HEK293 (cell line): ENCODE data around the gene NLRP7.

Source experiments
- CTCF ChIA-PET: fragments of 350-600 bp; formaldehyde crosslinking; extraction: SDS; loops from one replicate; lab custom pipeline; 2021; ENCODE audit warnings: antibody characterized with exemption; lab: Yijun Ruan, JAX
- POLR2A ChIA-PET: fragments of 300-600 bp; formaldehyde crosslinking; extraction: SDS; loops from one replicate; lab custom pipeline; 2020; ENCODE audit warnings: antibody characterized with exemption, inconsistent platforms; lab: Yijun Ruan, JAX
- H3K27ac ChIP-seq: fragments of 200-500 bp; sonication (Bioruptor generic); 2 replicates; pipeline ENCODE4 v1.5.1; 2014; ENCODE audit warnings: low read depth, low read length, control low read depth, inconsistent platforms; ENCODE audit errors: extremely low read depth
- H3K36me3 ChIP-seq, 2 experiments: fragments of 200-500 bp in 1 of 2; sonication (Bioruptor generic) in 1 of 2; 1 replicate in 1 of 2; 2 replicates in 1 of 2; pipeline ENCODE4 v1.5.1; 2014 to 2017; ENCODE audit warnings: inconsistent platforms in 2 of 2, low read length in 2 of 2; ENCODE audit not compliant: control insufficient read depth in 2 of 2, insufficient read depth in 1 of 2
- H3K4me1 ChIP-seq: fragments of 200-500 bp; sonication (Bioruptor generic); 2 replicates; pipeline ENCODE4 v1.5.1; 2014; ENCODE audit warnings: mild to moderate bottlenecking, low read length, inconsistent platforms; ENCODE audit not compliant: control insufficient read depth, insufficient read depth
- H3K4me3 ChIP-seq: 2 replicates; pipeline ENCODE4 v1.5.1; 2011; ENCODE audit warnings: low read depth, mild to moderate bottlenecking, control low read depth, low read length, moderate library complexity
- H3K9me3 ChIP-seq: fragments of 200-500 bp; sonication (Bioruptor generic); 2 replicates; pipeline ENCODE4 v1.5.1; 2014; ENCODE audit warnings: low read depth, low read length, inconsistent platforms; ENCODE audit not compliant: control insufficient read depth, insufficient read depth
- BCL11A ChIP-seq: fragments of 450-650 bp; formaldehyde crosslinking; IDR thresholded peaks from 2 replicates; pipeline ENCODE4 v1.5.1; 2016; ENCODE audit warnings: low read depth, missing biosample characterization, missing genetic modification characterization
- GLI4 ChIP-seq: fragments of 450-650 bp; formaldehyde crosslinking; IDR thresholded peaks from 2 replicates; pipeline ENCODE4 v1.5.1; 2016; ENCODE audit warnings: missing biosample characterization, missing genetic modification characterization
- KLF1 ChIP-seq: fragments of 450-650 bp; formaldehyde crosslinking; IDR thresholded peaks from 2 replicates; pipeline ENCODE4 v1.5.1; 2016; ENCODE audit warnings: missing biosample characterization, missing genetic modification characterization
- RBAK ChIP-seq: fragments of 450-650 bp; formaldehyde crosslinking; IDR thresholded peaks from 2 replicates; pipeline ENCODE4 v1.5.1; 2016; ENCODE audit warnings: missing biosample characterization, missing genetic modification characterization
- REPIN1 ChIP-seq: fragments of 450-650 bp; formaldehyde crosslinking; IDR thresholded peaks from 2 replicates; pipeline ENCODE4 v1.5.1; 2017; ENCODE audit warnings: missing biosample characterization, missing genetic modification characterization, low read depth
- SCRT1 ChIP-seq: fragments of 450-650 bp; formaldehyde crosslinking; IDR thresholded peaks from 2 replicates; pipeline ENCODE4 v1.5.1; 2016; ENCODE audit warnings: missing biosample characterization, missing genetic modification characterization, borderline replicate concordance
- SETDB1 ChIP-seq: IDR thresholded peaks from one replicate; pipeline ENCODE4 v1.6.1; 2017; ENCODE audit warnings: mild to moderate bottlenecking, low read length, moderate library complexity, mixed read lengths; ENCODE audit not compliant: insufficient read length
- SP3 ChIP-seq: fragments of 450-650 bp; formaldehyde crosslinking; IDR thresholded peaks from 2 replicates; pipeline ENCODE4 v1.5.1; 2016; ENCODE audit warnings: missing biosample characterization, missing genetic modification characterization
- YY1 ChIP-seq: fragments of 450-650 bp; formaldehyde crosslinking; IDR thresholded peaks from 2 replicates; pipeline ENCODE4 v1.5.1; 2018; ENCODE audit warnings: missing biosample characterization, missing genetic modification characterization
- ZBTB21 ChIP-seq: fragments of 450-650 bp; formaldehyde crosslinking; IDR thresholded peaks from 2 replicates; pipeline ENCODE4 v1.5.1; 2017; ENCODE audit warnings: missing biosample characterization, missing genetic modification characterization
- ZBTB48 ChIP-seq: fragments of 450-650 bp; formaldehyde crosslinking; IDR thresholded peaks from 2 replicates; pipeline ENCODE4 v1.5.1; 2016; ENCODE audit warnings: missing biosample characterization, missing genetic modification characterization
- ZBTB6 ChIP-seq: fragments of 450-650 bp; formaldehyde crosslinking; IDR thresholded peaks from 2 replicates; pipeline ENCODE4 v1.5.1; 2017; ENCODE audit warnings: missing biosample characterization, missing genetic modification characterization
- ZEB2 ChIP-seq: fragments of 450-650 bp; formaldehyde crosslinking; IDR thresholded peaks from 2 replicates; pipeline ENCODE4 v1.5.1; 2016; ENCODE audit warnings: missing biosample characterization, missing genetic modification characterization
- ZFP3 ChIP-seq: fragments of 450-650 bp; formaldehyde crosslinking; IDR thresholded peaks from 2 replicates; pipeline ENCODE4 v1.5.1; 2016; ENCODE audit warnings: low read depth, missing biosample characterization, missing genetic modification characterization
- ZFP41 ChIP-seq: fragments of 450-650 bp; formaldehyde crosslinking; IDR thresholded peaks from 2 replicates; pipeline ENCODE4 v1.5.1; 2016; ENCODE audit warnings: missing biosample characterization, missing genetic modification characterization, borderline replicate concordance
- ZNF121 ChIP-seq: fragments of 450-650 bp; formaldehyde crosslinking; IDR thresholded peaks from 2 replicates; pipeline ENCODE4 v1.5.1; 2016; ENCODE audit warnings: missing biosample characterization, missing genetic modification characterization
- ZNF140 ChIP-seq: fragments of 450-650 bp; formaldehyde crosslinking; IDR thresholded peaks from 2 replicates; pipeline ENCODE4 v1.5.1; 2016; ENCODE audit warnings: missing biosample characterization, missing genetic modification characterization
- ZNF214 ChIP-seq: fragments of 450-650 bp; formaldehyde crosslinking; IDR thresholded peaks from 2 replicates; pipeline ENCODE4 v1.5.1; 2017; ENCODE audit warnings: missing biosample characterization, mild to moderate bottlenecking, missing genetic modification characterization, borderline replicate concordance
- ZNF221 ChIP-seq: fragments of 450-650 bp; formaldehyde crosslinking; IDR thresholded peaks from 2 replicates; pipeline ENCODE4 v1.5.1; 2017; ENCODE audit warnings: missing biosample characterization, missing genetic modification characterization, borderline replicate concordance
- ZNF223 ChIP-seq: fragments of 450-650 bp; formaldehyde crosslinking; IDR thresholded peaks from 2 replicates; pipeline ENCODE4 v1.5.1; 2016; ENCODE audit warnings: missing biosample characterization, missing genetic modification characterization
- ZNF24 ChIP-seq: fragments of 450-650 bp; formaldehyde crosslinking; IDR thresholded peaks from 2 replicates; pipeline ENCODE4 v1.5.1; 2016; ENCODE audit warnings: missing biosample characterization, missing genetic modification characterization
- ZNF248 ChIP-seq: fragments of 450-650 bp; formaldehyde crosslinking; IDR thresholded peaks from 2 replicates; pipeline ENCODE4 v1.5.1; 2017; ENCODE audit warnings: missing biosample characterization, missing genetic modification characterization
- ZNF311 ChIP-seq: fragments of 450-650 bp; formaldehyde crosslinking; IDR thresholded peaks from 2 replicates; pipeline ENCODE4 v1.5.1; 2017; ENCODE audit warnings: missing biosample characterization, missing genetic modification characterization, borderline replicate concordance
- ZNF366 ChIP-seq: fragments of 450-650 bp; formaldehyde crosslinking; conservative IDR thresholded peaks from 2 replicates; pipeline ENCODE4 v1.5.1; 2016; ENCODE audit warnings: missing biosample characterization, missing genetic modification characterization
- ZNF433 ChIP-seq: fragments of 450-650 bp; formaldehyde crosslinking; IDR thresholded peaks from 2 replicates; pipeline ENCODE4 v1.5.1; 2016; ENCODE audit warnings: missing biosample characterization, missing genetic modification characterization, low read depth
- ZNF513 ChIP-seq: fragments of 450-650 bp; IDR thresholded peaks from 2 replicates; pipeline ENCODE4 v1.5.1; 2018; ENCODE audit warnings: missing biosample characterization, missing genetic modification characterization
- ZNF610 ChIP-seq: fragments of 450-650 bp; formaldehyde crosslinking; IDR thresholded peaks from 2 replicates; pipeline ENCODE4 v1.5.1; 2016; ENCODE audit warnings: missing biosample characterization, missing genetic modification characterization, borderline replicate concordance
- ZNF624 ChIP-seq: fragments of 450-650 bp; formaldehyde crosslinking; IDR thresholded peaks from 2 replicates; pipeline ENCODE4 v1.5.1; 2017; ENCODE audit warnings: missing biosample characterization, missing genetic modification characterization
- ZNF701 ChIP-seq: fragments of 450-650 bp; formaldehyde crosslinking; IDR thresholded peaks from 2 replicates; pipeline ENCODE4 v1.5.1; 2016; ENCODE audit warnings: missing biosample characterization, missing genetic modification characterization
- ZNF830 ChIP-seq: fragments of 450-650 bp; IDR thresholded peaks from 2 replicates; pipeline ENCODE4 v1.5.0; 2018; ENCODE audit warnings: missing biosample characterization, missing genetic modification characterization, low read depth, mild to moderate bottlenecking, moderate library complexity
- TF ChIP-seq, protein P1 (sequence below): fragments of 450-650 bp; formaldehyde crosslinking; optimal IDR thresholded peaks from 2 replicates; pipeline ENCODE3; 2016; ENCODE audit warnings: missing biosample characterization, mild to moderate bottlenecking, missing genetic modification characterization
- TF ChIP-seq, protein P2 (sequence below): fragments of 450-650 bp; formaldehyde crosslinking; IDR thresholded peaks from 2 replicates; pipeline ENCODE4; 2016; ENCODE audit warnings: missing biosample characterization, missing genetic modification characterization

The NLRP7 gene

DNA sequence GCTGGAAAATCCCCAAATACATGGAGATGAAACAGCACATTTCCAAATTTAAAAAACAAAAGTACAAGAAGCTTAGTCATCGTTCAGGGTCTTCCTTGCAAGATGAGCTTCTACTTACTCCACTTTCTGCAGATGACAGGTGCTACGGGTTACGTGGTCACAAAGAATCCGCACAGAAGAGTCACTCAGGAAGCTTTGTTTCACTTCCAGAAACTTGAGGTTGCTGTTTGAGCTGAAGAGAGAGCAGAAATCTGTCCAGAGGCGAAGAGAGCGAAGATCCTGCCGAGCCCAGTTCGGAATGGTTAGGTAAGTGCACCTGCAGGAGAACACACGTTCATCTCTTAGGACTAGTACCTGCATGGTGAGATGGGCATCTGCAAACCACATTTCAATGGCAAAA, 9.4 kb downstream of the NLRP7 start:
- no peaks in the 10 kb centered on the region for H3K36me3 ChIP-seq
- no peaks in the 10 kb centered on the region for H3K4me1 ChIP-seq
- no peak overlapping the region for H3K4me3 ChIP-seq
- TF ChIP-seq REPIN1 (tag by site-specific recombination) (no peak), ZBTB48 (tag by site-specific recombination) (no peak), ZNF624 (tag by site-specific recombination) (no peak), ZNF221 (tag by site-specific recombination) (no peak), RBAK (tag by site-specific recombination) (no peak), ZNF223 (tag by site-specific recombination) (no peak), ZEB2 (no peak), GLI4 (tag by site-specific recombination) (no peak), BCL11A (tag by site-specific recombination) (no peak), ZNF433 (tag by site-specific recombination) (no peak), ZNF248 (tag by site-specific recombination) (no peak), KLF1 (tag by site-specific recombination) (no peak), ZNF701 (no peak), ZNF311 (tag by site-specific recombination) (no peak), ZNF830 (tag by site-specific recombination) (no peak), ZFP41 (tag by site-specific recombination) (no peak), ZBTB6 (no peak), ZBTB21 (no peak), ZNF366 (tag by site-specific recombination) (no peak)
- TF ChIP-seq, protein P1, sequence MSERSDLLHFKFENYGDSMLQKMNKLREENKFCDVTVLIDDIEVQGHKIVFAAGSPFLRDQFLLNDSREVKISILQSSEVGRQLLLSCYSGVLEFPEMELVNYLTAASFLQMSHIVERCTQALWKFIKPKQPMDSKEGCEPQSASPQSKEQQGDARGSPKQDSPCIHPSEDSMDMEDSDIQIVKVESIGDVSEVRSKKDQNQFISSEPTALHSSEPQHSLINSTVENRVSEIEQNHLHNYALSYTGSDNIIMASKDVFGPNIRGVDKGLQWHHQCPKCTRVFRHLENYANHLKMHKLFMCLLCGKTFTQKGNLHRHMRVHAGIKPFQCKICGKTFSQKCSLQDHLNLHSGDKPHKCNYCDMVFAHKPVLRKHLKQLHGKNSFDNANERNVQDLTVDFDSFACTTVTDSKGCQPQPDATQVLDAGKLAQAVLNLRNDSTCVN (tag by site-specific recombination), result no peak
- ChIA-PET POLR2A (interaction anchor here (0.6 kb wide), 1 partner anchor 687 kb away, joined by 5 read pairs; the partner anchor contains the start of gene ZNF784), CTCF (interaction anchor here (0.7 kb wide), 1 partner anchor 264 kb away, joined by 5 read pairs; no protein-coding TSS in a partner anchor)
- H3K27ac ChIP-seq, result no peak overlapping the region
- H3K9me3 ChIP-seq, result no peaks in the 10 kb centered on the region

- ChIA-PET CTCF (interaction anchor here (0.9 to 1.9 kb wide), 2 partner anchors 10 to 47 kb away, joined by 3 to 6 read pairs; no protein-coding TSS in a partner anchor), POLR2A (no interaction called here)
- H3K36me3 ChIP-seq, result no peaks in the 10 kb centered on the region
- TF ChIP-seq SP3 (tag by site-specific recombination) (no peak), ZNF214 (tag by site-specific recombination) (no peak), ZNF701 (no peak), ZNF513 (tag by site-specific recombination) (no peak), ZNF121 (tag by site-specific recombination) (no peak), ZNF140 (tag by site-specific recombination) (peak; percentile 40; the same call in 1 of the 2 replicates), ZFP3 (tag by site-specific recombination) (no peak), ZNF610 (tag by site-specific recombination) (peak; percentile 37; the same call in 1 of the 2 replicates), SETDB1 (peak; percentile 88), SCRT1 (tag by site-specific recombination) (no peak), ZNF24 (tag by site-specific recombination) (no peak), YY1 (tag by site-specific recombination) (no peak), ZNF830 (tag by site-specific recombination) (no peak)
- TF ChIP-seq, protein P2, sequence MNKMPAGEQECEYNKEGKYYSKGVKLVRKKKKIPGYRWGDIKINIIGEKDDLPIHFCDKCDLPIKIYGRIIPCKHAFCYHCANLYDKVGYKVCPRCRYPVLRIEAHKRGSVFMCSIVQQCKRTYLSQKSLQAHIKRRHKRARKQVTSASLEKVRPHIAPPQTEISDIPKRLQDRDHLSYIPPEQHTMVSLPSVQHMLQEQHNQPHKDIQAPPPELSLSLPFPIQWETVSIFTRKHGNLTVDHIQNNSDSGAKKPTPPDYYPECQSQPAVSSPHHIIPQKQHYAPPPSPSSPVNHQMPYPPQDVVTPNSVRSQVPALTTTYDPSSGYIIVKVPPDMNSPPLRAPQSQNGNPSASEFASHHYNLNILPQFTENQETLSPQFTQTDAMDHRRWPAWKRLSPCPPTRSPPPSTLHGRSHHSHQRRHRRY (tag by site-specific recombination), result no peak
These were observed 19.0 kb downstream of the NLRP7 start for GRCh38 chr19:54928299-54928698.

More at GRCh38 chr19:54928299-54928698, 19.0 kb downstream of the NLRP7 start:
- Histone ChIP-seq H3K4me1 (no peaks in the 10 kb centered on the region), H3K9me3 (no peaks in the 10 kb centered on the region), H3K27ac (no peak overlapping the region), H3K4me3 (no peak overlapping the region)
